Stimulated activated CD8-positive, alpha-beta memory T cell treated with anti-CD3 and anti-CD28 coated beads, Interleukin-2, amount 100 ng/mL, for 48 hours (primary cell): ENCODE measurements around the gene SLC39A12.

Experiments
- DNase-seq, 2 donors: peaks; one replicate each; pipeline ENCODE4 v3.0.0-alpha.2; 2020; ENCODE audit warnings: low read depth in 2 of 2

The SLC39A12 gene

DNA sequence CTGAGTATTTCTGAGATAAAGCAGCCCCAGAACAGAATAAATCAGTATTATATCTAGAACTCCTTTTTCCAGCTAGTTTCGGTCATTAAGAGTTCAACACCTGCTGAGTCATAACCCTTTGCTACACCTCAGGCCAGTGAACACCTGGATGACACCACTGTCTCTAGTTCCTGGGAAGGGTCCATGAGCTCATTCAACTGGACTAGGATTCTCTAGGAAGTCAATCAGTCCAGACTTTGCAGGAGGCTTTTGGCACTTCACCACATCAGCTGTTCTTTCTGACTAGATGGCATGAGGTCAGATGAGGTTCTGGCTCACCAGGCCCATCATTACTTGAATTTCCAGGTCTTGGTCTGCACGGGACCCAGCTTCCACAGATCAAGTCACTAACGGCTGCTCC, 11.7 kb downstream of the SLC39A12 start:
- no peak for DNase-seq

DNA sequence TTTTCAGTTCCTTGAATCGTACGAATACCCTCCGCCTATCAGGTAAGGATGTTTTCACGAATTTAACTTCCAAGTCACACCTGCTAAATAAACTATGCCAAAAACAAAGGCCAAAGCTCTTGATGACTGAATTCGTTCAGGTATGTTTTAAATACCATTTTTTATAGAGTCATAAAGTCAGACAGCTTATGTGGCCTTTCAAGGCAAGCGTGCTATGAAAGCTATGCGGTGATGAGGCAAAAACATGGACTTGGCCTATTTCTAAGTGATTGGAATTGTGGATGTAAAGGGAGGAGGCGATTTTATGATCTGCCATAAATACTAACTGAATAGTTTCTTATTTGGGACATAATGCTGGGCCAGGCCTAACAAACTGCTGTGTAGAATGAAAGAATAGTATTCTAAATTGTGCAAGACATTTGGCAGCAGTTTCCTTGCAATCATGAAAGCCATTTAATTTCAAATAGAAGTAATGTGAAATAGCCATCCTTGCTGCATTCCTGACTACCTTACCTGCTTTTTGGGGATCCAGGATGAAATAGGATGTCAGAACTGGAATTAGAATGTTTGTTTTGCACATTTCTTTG, 14.0 kb downstream of the SLC39A12 start:
- DNase-seq, result no peak

DNA sequence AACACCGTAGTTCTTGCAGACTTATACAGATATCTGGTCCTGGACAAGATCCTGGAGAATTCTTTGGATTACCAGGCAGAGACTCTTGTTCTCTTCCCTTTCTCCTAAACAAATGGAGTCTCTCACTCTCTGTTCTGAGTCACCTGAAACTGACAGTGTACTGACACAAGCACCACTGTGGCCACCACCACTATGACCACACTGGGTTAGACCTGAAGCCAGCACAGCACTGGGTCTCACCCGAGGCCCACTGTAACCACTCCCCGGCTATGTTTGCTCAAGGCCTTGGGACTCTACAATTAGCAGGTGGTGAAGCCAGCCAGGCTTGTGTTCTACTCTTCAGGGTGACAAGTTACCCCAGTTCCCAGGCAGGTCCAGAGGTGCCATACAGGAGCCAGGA, 22.8 kb downstream of the SLC39A12 start:
- DNase-seq, result no peak

DNA sequence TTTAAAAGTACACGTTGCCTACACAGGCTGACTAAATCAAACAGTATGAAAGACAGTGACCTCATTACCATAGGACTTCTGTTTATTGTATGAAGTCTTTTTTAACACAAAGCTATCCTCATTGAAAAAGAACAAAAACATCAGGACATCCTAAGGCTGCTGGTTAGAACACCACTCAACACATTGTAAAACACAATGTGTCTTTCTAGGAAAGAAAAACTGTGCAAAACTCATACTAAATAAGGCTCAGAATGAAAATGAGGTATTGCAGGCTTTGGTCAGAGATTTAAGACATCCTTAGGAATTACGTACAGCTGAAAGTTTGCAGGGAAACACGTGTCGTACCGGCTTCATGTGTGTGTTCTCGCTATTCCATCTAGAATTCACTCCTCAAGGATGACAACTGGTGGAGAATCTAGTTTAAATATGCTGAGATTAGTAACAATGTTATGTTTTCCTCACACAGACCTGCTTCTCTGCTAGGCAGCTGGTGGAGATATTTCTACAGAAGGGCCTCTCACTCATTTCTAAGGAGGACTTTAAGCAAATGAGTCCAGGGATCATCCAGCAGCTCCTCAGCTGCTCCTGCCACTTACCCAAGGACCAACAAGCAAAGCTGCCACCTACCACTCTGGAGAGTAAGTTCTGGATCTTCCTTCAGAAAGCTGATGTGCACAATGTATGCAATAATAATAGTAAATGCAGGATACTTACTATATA, 29.3 kb downstream of the SLC39A12 start:
- no peak for DNase-seq

DNA sequence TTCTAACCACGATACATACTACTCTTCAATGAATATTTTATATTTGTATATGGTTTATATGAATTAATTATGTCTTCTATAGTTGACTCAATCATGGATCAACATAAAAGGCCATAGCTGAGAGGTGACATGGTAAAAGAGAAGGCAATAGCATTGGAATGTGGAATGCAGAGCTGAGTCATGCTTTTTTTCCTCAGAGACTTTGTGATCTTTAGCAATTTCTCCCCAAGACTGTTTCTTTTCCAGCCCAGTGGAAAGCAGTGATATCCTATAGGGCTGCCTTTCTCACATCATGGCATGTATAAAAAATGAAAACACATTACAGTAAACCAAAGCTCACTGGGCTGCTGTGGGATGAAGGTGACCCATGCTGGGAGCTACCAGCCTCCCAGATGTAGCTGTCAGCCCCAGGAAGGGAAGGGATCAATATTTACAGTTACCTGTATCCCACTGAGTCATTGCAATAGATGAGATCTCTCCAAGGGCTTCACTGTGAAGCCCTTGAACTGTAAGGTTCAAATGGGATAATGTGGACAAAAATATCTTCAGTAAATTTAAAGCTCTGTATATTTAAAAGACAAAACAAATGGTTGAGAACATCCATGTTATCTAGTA, 30.2 kb downstream of the SLC39A12 start:
- no peak for DNase-seq

DNA sequence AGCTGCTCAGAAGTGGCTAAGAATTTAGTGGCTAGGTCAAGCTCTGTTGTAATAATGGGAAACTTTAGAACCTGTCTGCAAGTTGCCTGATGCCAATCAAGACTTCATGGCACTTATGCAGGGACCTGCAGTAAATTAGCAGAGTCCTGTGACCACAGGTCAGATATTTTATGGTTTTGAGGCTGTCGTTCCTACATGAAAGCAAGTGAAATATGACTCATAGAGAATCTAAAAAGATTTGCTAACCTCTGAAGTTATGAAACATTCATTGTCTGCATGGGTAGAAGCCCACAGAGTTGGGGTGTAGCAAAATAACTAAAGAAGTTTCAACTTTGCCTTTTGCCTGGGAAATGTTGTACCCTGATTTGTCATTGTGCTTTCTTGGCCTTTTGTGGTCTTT, 32.3 kb downstream of the SLC39A12 start:
- no peak for DNase-seq

DNA sequence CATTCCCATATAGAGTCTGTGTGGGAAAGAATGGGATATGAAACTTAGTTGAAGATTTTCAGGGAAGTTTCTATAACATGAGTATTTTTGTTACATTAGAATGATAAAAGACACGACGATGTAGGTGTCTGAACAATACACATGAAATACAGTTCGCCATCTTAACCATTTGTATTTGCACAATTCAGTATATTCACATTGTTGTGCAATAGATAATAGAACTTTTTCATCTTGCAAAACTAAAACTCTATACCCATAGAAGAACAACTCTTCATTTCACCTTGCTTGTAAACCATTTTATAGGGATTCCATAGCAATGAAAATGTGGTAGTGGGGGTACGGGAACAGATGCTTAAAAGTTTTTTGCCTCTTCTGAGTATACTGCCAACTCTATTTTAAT, 32.8 kb downstream of the SLC39A12 start:
- DNase-seq, result no peak

DNA sequence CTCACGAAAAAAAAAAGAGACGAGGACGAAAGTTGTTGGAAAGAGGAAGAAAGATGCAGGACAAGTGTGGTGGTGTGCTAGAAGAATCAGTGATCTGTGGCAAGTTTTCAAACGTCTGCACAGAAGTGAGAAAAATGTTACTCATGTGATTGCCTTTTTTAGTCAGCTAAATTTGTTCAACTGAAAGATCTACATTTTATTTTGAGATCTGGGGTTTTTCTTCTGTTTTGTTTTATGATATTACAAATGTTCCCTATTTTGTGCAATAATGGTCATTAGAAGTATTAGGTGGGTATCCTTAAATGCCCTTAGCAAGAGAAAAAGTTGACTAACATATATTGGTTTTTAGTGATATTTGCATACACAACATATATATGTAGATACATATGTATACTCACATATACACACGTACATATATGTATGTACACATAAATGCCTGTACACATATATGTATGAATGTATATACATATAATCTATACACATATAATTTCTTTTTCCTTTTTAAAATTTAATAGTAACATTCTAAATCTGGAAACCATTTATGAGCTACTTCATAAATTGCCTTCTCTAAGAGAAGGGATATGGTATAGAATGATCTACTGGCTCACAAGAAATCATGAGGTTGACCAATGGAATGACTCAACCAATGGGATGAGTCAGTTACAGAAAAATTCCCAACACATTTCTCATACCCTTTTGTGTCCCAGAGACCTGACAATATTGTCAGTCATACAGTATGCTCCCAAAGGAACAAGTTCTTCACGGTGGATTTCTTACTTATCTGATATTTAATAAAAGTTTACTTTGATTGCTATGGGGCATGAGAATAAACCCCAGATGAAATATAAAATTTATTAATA, 38.4 kb downstream of the SLC39A12 start:
- DNase-seq, result no peak

DNA sequence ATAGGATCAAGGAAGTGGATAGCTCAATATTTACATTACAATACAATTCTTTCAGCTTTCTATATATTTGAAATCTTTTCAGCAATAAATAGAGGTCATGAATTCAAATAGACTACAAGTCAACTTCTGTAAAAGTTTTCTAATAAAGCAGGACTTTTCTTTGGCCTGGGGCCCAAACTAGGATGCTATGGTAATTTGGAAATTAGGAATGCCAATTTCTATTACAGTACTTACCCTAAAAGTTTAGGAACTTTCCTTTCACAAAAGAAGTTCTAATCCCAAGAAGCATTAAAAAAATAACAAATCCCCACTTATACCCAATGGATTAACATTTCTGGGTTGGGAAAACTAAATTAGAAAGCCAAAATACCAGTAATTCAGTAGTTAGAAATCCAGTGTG, 40.5 kb downstream of the SLC39A12 start:
- no peak for DNase-seq

DNA sequence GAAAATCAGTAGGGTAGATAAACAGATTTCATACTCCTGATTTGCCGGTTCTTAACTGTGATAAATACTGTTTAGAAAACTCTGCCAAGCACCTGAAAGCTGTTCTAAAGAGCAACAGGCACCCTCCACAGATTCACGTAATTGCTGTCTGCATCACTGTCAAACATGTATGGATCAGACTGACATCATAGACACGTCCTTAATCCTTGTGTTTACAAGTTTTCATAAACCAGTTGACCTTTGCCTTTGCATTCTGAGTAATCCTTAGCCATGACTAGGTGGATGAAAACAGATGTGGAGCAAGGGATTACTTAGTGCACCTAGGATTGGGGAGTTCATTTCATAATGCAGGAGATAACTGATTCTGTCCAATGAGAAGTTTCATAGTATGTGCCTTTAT, 41.6 kb downstream of the SLC39A12 start:
- DNase-seq, result no peak

DNA sequence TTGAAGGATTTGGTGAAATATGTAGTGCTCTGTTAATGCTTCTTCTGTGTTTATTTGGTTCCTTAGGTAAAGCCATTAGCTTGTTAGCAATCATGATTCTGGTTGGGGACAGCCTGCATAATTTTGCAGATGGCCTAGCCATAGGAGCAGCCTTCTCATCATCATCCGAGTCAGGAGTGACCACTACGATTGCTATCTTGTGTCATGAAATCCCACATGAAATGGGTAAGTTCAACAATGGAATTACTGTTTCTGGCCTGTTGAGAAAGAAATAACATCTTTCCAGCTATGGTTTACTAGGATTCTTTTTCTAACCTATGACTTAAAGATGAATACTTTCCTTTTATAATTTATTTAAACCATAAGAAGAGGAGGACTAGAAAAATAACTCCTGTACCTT, 48.9 kb downstream of the SLC39A12 start:
- no peak for DNase-seq

DNA sequence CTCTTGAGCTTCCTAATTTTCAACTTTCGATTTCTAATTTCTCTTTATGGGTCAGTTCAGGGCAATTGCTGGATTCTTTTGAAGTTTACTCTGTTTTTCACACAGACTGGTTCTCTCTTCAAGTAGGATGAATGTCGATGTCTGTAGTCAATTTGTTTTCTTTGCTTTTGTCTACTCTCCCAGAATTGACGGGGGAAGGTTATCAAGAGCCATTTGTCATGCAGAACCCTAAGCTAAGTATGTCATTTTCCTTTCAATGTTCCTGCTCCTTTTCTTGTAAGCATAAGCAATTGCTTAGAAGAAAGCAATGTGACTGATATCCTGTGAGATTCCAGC, 53.7 kb downstream of the SLC39A12 start:
- no peak for DNase-seq

DNA sequence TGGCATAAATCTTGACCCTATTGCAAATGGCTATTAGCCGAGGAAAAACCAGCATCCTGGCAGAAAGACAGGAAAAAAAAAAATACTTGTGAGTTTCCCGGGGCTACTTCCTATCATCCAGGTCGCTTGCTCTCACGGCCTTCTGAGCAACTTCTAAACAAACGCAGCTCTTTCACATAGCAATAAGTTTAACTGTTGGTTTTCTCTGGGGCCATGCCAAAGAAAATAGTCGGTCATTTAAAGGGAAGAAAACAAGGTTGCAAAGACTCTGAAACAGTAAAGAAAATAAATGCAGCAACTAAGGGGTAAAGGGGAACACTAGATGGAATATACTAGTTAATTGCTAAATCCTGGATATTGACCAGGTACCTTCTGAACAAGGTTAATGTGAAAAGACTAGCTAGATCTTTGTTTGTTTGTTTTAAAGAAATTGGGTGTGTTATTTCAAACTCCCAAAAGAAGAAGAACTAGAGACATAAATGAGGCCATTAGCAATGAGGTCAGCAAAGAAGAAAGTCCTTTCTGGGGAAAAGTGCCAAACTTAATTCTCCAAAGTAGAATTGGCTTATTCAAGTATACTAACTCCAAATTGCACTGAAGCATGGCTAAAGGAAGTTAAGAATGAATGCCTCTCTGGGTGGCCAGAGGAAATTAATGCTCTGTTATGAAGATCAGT, 54.2 kb downstream of the SLC39A12 start:
- DNase-seq, result no peak

DNA sequence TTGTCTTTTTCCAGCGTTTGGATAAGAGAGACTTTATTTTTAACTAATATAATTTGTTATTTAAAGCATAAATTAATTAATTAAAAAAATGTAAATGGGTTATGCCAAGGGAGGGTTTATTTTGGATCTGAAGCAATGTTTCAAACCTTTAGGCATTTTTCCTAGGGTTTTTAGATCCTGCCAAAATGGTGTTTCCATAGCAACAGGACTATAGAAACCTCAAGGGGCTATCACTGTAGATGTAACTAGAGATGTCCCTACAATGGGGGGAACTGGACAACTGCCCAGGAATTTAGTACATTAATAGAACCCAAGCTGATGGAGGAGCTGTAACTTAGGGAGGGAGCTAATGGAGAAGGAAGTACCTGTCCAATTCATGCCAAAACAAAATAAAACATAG, 57.3 kb downstream of the SLC39A12 start:
- no peak for DNase-seq

DNA sequence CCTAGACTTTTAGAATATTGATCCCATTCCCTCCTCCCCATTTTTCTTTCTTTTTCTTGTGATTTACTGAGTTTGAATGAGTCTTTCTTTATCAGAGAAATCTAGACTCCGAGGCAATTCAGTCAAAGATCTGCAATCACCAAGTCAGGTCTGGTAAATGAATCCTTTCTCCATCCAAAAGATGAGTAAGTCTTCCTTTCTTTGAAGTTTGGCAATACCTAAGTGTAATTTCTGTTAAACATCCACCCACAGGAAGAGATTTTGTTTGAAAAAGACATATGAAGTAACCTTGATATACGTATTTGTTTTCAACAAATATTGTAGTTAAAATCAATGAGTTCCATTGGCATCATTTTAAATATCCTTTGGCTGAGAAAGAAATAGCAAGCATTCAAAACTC, 58.3 kb downstream of the SLC39A12 start:
- DNase-seq, result no peak

DNA sequence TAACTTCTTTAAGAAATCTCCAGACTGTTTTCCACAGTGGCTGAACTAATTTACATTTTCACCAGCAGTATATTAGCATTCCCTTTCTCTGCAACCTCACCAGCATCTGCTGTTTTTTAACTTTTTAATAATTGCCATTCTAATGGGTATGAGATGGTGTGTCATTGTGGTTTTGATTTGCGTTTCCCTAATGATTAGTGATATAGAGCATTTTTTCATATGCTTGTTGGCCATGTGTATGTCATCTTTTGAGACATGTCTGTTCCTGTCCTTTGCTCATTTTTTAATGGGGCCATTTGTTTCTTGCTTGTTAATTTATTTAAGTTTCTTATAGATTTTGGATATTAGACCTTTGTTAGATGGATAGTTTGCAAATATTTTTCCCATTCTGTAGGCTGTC, 68.8 kb downstream of the SLC39A12 start:
- DNase-seq, result no peak

DNA sequence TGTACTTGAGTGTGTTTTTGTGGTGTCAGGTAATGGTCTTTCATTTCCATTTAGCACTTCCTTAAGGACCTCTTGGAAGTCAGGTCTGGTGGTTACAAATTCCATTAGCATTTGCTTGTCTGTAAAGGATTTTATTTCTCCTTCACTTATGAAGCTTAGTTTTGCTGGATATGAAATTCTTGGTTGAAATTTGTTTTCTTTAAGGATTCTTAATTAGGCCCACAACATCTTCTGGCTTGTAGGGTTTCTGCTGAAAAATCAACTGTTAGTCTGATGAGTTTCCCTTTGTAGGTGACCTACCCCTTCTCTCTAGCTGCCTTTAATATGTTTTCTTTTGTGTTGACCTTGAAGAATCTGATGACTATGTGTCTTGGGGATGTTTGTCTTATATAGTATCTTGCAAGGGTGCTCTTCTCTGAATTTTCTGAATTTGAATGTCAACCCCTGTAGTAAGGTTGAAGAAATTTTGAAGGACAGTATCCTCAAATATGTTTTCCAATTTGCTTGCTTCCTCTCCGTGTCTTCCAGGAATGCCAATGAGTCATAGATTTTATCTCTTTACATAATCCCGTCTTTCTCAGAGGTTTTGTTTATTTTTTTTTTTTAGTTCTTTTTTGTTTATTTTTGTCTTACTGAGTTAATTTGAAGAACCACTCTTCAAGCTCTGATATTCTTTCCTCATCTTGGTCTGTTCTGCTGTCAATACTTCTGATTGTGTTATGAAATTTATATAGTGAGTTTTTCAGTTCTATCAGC, 70.2 kb downstream of the SLC39A12 start:
- no peak for DNase-seq

DNA sequence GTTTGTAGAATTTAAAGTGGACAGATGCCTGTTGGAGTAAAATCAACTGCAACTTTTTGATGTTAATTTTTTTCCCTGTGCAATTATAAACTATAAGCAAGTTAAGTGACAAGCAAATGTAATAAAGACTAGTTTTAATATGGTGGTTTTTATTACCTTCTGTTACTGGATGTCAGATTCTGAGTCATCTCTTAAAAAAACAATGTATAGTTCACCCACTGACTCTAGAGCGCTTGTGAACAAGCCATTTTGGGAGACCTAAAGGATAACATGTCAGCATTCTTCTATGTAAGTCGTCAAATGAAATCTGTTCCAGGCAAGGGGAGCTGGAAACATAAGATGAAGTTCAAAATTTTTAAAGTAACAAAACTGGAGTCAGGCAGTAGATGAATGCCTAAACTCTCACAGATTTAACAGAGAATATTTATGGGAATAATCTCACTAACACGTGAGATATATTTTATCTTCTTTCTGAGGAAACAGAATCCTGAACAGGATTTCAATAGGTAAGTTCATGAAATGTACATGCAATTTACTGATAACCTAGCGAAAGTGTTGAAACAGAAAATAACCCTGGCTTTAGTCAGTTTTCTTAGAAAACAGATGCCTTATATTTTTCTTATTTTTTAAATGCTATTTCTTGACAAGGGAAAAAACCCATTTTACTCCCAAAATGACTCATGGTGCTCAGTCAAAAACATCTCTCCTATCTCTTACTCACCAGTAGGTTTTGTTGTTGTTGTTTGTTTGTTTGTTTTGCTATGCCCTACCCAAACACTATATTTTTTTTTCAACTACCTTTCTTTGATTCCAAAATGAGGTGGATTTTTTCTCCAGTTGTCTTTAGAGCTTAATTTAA, 91.7 kb downstream of the SLC39A12 start:
- DNase-seq, result no peak

DNA sequence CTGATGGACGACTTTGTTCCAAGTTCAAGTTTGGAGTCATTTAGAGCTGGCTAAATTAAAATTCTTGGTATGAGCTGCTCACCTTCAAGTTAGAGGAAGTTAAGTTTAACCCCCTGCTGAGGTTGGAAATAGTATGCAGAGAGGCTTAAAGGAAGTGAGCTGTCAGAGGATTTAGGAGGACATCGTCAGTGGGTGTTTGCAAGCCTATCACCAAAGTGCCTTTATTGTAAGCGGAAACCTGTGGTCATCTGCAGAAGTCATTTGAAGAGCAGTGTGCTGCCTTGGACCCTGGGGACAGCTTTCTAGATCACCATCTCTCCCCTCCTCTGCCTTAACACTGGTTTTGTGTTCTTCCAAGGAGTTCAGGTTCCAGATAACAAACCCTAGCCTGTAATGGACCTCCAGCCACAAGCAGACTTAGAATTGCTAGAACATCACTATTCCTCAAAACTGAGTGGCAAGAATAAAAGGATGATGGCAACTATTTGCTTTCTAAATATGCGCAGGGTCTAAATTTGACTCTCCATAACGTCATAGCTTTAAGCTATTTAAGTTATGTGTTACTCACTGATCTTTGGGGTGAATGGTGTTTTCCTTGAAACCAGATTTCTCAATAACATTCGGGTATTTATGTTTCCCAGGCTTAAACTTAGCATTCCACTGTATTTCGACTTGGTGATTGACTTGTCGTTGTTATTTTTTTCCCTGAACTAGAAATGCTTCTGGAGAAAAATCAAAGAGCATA, 93.4 kb downstream of the SLC39A12 start:
- no peak for DNase-seq

DNA sequence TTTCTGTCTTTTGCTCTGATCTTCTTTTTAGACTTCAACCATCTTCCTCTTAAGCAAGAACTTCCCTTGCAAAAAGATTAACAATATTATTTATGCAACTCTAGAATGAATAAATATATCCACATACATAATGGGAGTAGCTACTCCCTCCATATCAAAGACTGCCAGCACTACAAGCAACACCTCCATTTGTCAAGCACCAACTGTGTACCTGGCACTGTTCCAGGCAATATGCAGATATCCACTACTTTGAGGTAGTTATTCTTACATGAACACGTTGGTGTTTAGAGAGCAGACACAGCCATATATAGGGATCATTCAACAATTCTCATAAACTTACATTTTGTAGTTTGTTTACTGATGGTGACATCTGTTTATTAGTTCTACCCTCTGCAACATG, 104.9 kb downstream of the SLC39A12 start:
- no peak for DNase-seq
